C4-2B (cell line): ENCODE data around the gene NGLY1.

Experiments used
- H3K27ac ChIP-seq: fragments of 450-650 bp; 2 replicates; pipeline ENCODE4 v1.5.1; 2017
- ZFX ChIP-seq: fragments of 450-650 bp; IDR thresholded peaks from 2 replicates; pipeline ENCODE4 v1.6.1; 2017
- TF ChIP-seq, protein P1 (sequence below): fragments of 450-650 bp; conservative IDR thresholded peaks from 2 replicates; pipeline ENCODE4 v1.5.1; 2017; ENCODE audit warnings: mild to moderate bottlenecking

NGLY1 gene

DNA sequence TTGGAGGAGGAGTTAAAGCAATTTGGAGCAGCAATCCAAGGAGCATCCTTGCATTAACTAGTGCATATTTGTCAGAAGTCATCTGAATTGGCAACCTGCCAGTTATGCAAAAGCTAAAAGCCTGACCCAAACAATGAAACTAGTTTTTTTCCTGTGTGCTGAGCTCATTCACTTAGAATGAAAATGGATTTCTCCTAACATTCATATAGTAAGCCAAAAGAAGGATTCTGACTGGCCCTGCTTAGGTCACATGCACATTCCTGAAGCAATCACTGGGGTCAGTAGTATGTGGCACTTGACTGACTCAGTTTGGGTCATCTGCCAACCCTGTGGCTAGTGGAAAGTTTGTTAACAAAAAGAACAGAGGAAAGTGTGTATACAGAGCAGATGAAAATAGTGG is 37.1 kb upstream of the NGLY1 start:
- TF ChIP-seq ZFX, result no peak
- TF ChIP-seq, protein P1, sequence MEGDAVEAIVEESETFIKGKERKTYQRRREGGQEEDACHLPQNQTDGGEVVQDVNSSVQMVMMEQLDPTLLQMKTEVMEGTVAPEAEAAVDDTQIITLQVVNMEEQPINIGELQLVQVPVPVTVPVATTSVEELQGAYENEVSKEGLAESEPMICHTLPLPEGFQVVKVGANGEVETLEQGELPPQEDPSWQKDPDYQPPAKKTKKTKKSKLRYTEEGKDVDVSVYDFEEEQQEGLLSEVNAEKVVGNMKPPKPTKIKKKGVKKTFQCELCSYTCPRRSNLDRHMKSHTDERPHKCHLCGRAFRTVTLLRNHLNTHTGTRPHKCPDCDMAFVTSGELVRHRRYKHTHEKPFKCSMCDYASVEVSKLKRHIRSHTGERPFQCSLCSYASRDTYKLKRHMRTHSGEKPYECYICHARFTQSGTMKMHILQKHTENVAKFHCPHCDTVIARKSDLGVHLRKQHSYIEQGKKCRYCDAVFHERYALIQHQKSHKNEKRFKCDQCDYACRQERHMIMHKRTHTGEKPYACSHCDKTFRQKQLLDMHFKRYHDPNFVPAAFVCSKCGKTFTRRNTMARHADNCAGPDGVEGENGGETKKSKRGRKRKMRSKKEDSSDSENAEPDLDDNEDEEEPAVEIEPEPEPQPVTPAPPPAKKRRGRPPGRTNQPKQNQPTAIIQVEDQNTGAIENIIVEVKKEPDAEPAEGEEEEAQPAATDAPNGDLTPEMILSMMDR, result no peak
- no peak overlapping the region for H3K27ac ChIP-seq

DNA sequence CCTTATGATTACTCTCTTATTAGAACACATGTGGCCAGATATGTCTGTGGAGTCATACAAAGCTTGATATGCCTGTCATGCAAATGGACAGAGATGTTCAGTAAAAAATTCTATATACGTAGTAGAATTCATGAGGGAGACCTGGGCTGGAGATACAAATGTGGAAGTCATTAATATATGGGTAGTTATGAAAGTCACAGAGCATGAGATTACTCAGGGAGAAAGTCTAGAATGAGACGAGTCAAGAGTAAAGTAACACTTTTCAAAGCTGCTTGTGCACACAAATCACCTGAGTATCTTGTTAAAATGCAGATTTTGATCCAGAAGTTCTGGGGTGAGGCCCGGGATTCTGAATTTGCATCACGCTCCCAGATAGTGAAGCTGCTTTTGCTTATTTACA is 35.1 kb upstream of the NGLY1 start:
- H3K27ac ChIP-seq, result no peak overlapping the region
- TF ChIP-seq, protein P1, result no peak
- no peak for TF ChIP-seq ZFX

DNA sequence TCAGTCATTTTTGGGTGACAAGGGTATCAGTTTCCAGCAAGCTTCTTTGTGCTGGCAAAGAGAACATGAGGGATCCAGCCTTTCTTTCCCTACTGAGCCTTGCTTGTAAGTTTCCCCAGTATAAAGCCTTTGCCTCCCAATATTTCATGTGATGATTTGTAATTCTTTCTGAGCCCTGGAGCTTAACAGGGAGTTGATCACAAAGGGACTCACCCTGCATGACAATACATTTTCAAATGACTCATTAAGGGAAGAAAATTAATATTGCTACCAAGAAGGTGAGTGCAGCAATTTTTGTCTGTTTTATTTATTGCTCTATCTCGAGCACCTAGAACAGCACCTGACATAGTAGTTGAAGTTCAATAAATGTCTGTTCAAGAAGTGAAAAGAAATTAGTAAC is 34.4 kb upstream of the NGLY1 start:
- TF ChIP-seq, protein P1, result no peak
- no peak for TF ChIP-seq ZFX
- H3K27ac ChIP-seq, result no peak overlapping the region

DNA sequence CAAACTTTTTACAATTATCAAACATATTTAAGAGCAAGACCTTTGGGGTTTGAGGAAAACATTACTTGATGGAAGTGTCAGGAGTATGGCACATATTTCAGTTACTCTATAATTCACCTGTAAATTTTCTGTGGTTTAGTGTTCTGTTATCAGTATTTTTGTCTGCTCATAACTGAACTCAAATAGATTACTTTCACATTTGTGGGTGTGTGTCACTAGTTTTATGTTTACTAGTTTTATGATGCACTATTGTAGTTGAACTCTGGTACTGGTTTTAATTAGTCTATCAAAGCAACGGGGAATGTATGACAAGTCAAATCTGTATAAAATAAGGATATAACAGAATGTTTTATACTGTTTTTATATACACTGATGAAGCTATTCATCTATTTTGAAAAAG is 33.9 kb upstream of the NGLY1 start:
- no peak overlapping the region for H3K27ac ChIP-seq
- no peak for TF ChIP-seq ZFX
- TF ChIP-seq, protein P1, result no peak

DNA sequence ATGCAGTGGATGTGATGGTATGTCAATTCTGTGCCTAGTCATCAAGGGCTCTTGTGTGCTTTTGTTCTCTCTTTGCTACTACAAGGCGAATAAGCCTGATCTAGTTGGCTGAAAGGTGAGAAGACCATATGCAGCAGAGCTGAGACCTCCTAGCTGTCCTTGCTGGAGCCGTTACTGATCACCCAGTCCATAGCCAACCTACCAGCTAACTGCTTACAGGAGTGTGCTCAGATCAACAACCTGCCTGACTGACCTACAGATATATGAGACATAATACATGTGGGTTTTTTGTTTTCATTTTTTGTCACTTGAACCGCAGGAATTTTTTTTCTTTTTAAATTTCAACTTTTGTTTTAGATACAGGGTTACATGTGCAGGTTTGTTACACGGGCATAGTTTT is 29.4 kb upstream of the NGLY1 start:
- H3K27ac ChIP-seq, result no peak overlapping the region
- TF ChIP-seq, protein P1, result no peak
- TF ChIP-seq ZFX, result no peak

DNA sequence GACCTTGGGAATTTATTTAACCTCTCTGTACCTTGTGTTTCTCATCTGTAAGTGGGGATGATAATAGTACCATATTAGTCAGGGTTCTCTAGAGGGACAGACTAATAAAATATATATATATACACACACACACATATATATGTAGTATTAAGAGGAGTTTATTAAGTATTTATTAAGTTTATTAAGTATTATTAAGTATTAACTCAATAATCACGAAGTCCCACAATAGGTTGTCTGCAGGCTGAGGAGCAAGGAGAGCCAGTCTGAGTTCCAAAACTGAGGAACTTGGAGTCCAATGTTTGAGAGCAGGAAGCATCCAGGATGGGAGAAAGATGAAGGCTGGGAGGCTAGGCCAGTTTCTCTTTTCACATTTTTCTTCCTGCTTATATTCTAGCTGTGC is 21.4 kb upstream of the NGLY1 start:
- no peak for TF ChIP-seq ZFX
- TF ChIP-seq, protein P1, result no peak
- H3K27ac ChIP-seq, result no peak overlapping the region

DNA sequence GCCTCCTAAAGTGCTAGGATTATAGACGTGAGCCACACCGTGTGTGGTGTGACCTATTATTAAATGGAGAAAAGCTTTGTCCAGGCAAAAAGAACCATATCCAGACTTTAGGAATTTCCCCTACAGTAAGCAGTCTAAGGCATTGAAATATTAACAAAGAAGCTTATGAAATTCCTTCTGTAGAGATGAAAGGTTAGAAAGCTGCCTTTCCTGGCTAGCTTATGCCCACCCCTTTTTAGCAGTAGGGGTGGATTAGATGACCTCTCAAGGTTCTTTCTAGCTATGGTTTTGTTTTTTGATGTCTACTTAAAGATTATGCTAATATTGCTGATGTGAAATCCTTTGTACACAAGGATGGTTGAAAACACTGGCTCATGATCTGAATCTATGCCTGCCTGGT is 20.6 kb upstream of the NGLY1 start:
- TF ChIP-seq, protein P1, result no peak
- no peak for TF ChIP-seq ZFX
- H3K27ac ChIP-seq, result no peak overlapping the region
